ENCODE data around the gene FCHSD1.
A peak's percentile ranks its signal among the peaks of the same experiment; 100 is the strongest.

The FCHSD1 gene

GRCh38 chr5:141692533-141692888 lies 41.3 kb upstream of the FCHSD1 start:
- peak overlapping the region; percentile 33 for H3K4me3 ChIP-seq (ENCODE audit: low read depth, low read length)
- no peak for TF ChIP-seq CTCF (IDR thresholded peaks at IDR 0.05; ENCODE audit: low read depth, low read length, missing control alignments)
- DNase-seq (ENCODE audit: low read depth), result no peak
- in situ Hi-C loops (cut with HindIII; ENCODE audit: low sequenced_read_pairs), result loop anchor here (5.0 kb wide), 1 partner anchor 255 kb away; no protein-coding TSS in a partner anchor

- in situ Hi-C loops (cut with HindIII; ENCODE audit: low sequenced_read_pairs), result loop anchor here (5.0 kb wide), 1 partner anchor 255 kb away; no protein-coding TSS in a partner anchor
- TF ChIP-seq CTCF (IDR thresholded peaks at IDR 0.05; ENCODE audit: low read depth, low read length, missing control alignments), result peak; percentile 86
- DNase-seq (ENCODE audit: low read depth), result peak; percentile 29
- peak overlapping the region; percentile 33 for H3K4me3 ChIP-seq (ENCODE audit: low read depth, low read length)
These were observed 40.8 kb upstream of the FCHSD1 start for GRCh38 chr5:141691867-141692532.

DNA sequence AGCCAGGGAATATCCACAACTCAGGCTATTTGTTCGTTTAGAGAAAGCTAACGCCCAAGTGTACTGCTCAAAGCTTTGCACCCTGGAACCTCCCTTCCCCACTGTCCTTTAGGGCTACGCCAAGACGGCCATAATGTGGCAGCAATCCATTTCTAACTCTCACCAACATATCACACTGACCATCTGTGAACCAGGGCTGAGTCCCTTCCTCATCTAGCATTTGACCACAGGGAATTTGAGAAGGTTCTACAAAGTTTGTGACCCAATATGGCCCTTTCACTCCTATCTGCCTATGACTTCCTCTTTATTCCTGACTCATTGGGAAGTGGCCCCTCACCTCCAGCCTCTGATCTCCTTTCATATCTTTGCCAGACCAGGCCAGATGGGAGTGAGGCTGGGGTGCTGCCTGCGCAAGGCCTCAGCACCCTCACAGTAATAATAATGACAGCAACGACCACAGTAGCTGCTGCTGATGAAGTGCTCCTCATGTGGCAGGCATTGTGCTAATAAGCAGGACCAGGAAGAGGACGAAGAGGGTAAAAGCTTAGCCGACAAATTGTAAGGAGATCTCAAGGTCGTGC lies 40.2 kb upstream of the FCHSD1 start:
- TF ChIP-seq CTCF (IDR thresholded peaks at IDR 0.05; ENCODE audit: low read depth, low read length, missing control alignments), result no peak
- DNase-seq (ENCODE audit: low read depth), result no peak
- H3K4me3 ChIP-seq (ENCODE audit: low read depth, low read length), result no peak overlapping the region
- in situ Hi-C loops (cut with HindIII; ENCODE audit: low sequenced_read_pairs), result loop anchor here (5.0 kb wide), 1 partner anchor 256 kb away; no protein-coding TSS in a partner anchor

DNA sequence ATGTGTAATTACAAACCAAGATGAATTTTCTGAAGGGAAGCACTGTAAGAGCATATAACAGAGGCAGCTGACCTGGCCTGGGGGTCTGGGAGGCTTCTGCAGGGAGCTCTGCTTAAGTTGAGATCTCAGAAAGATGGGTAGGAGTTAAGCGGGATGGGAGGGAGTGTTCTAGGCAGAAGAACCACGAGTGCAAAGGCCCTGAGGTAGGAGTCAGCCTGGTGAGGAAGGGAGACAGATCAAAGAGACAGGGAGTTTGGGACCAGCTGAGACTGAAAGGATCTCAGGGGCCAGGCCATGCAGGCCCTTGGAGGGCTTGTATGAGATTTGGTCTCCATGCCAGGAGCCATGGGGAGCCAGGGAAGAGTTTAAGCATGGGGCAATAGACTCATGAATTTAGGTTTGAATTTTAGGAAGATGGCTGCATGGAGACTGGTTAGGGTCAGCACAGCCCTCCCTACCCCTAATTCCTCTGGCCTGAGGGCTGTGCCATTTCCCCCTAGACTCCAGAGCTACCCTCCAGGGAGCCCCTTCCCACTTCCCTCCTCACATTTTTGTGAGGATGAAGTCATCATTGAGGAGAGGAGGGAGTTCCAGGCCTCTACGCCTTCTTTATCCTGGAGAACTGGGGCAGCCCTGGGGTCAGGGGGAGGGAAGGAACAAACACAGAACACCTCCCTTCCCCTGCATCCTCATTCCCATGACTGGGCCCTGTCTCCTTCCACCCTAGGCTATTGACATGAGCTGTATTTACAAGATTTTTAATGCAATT lies 35.6 kb upstream of the FCHSD1 start:
- in situ Hi-C loops (cut with HindIII; ENCODE audit: low sequenced_read_pairs), result no loop called here
- no peak for DNase-seq (ENCODE audit: low read depth)
- H3K4me3 ChIP-seq (ENCODE audit: low read depth, low read length), result no peak overlapping the region
- no peak for TF ChIP-seq CTCF (IDR thresholded peaks at IDR 0.05; ENCODE audit: low read depth, low read length, missing control alignments)

DNA sequence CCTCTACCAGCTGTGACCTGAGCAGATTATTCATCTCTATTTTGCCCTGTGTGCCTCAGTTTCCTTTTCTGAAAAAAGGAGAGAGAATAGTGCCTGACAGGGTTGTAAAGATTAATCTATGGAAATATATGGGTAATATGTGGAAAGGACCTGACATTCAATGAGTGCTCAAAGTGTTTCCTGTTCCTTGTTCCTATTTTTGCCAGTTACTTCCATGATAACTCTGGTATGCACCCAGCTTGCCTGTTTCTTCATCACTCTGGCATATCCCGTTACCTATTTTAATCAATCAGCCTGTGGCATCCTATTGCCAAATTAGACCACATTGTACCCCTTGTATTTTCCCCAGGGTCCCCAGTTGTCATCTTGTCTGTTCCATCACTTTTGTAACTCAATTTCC lies 34.4 kb upstream of the FCHSD1 start:
- H3K4me3 ChIP-seq (ENCODE audit: low read depth, low read length), result no peak overlapping the region
- DNase-seq (ENCODE audit: low read depth), result no peak
- TF ChIP-seq CTCF (IDR thresholded peaks at IDR 0.05; ENCODE audit: low read depth, low read length, missing control alignments), result no peak
- in situ Hi-C loops (cut with HindIII; ENCODE audit: low sequenced_read_pairs), result no loop called here

GRCh38 chr5:141683596-141684141 lies 32.5 kb upstream of the FCHSD1 start:
- no peak for TF ChIP-seq CTCF (IDR thresholded peaks at IDR 0.05; ENCODE audit: low read depth, low read length, missing control alignments)
- in situ Hi-C loops (cut with HindIII; ENCODE audit: low sequenced_read_pairs), result loop anchor here (5.0 kb wide), 1 partner anchor 49 kb away; no protein-coding TSS in a partner anchor
- H3K4me3 ChIP-seq (ENCODE audit: low read depth, low read length), result no peak overlapping the region
- DNase-seq (ENCODE audit: low read depth), result no peak
